ENCODE results near the gene MAD1L1.

Gene MAD1L1

DNA sequence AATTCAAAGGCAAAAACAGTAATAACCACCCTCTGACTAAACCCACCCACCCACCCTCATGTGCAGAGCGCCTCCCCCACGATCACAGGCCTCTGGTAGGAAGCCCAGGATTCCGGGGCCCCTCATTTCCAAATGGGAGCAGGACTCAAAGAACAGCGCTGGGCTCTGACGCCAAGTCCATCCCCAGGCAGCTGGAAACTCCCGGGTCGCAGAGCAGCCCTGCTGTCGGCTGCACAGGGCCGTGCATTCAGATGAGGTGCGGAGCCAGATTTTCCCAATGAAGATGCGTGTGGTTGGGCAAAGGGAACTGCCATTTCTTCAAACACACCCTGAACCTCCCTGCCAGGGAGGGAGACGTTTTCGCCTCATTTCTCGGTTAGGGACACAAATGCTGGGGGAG is 152.3 kb downstream of the MAD1L1 start:
- Histone ChIP-seq H3K36me3 (peaks cover 10% of the 10 kb centered on the region), H3K27ac (no peak overlapping the region), H3K4me1 (ENCODE audit: control insufficient read depth in 1 of 2, insufficient read depth in 1 of 2, low read depth in 1 of 2, low read length in 1 of 2) (peaks cover 16 to 19% of the 10 kb centered on the region in 2 experiments)

DNA sequence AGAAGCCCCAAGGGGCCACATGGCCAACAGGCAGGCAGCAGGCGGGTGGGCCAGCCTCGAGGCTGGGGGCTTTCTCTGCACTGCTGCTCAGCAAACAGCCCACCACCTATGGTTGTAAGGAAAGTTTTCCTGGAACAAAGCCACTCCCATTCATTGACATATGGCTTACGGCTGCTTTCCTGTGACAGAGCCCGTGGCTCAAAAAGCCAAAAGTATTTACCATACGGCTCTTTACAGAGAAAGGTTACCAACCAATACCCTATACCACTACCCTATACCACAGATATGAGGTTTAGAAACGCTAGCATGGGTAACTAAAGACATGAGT is 152.7 kb downstream of the MAD1L1 start:
- TF ChIP-seq, protein P1, sequence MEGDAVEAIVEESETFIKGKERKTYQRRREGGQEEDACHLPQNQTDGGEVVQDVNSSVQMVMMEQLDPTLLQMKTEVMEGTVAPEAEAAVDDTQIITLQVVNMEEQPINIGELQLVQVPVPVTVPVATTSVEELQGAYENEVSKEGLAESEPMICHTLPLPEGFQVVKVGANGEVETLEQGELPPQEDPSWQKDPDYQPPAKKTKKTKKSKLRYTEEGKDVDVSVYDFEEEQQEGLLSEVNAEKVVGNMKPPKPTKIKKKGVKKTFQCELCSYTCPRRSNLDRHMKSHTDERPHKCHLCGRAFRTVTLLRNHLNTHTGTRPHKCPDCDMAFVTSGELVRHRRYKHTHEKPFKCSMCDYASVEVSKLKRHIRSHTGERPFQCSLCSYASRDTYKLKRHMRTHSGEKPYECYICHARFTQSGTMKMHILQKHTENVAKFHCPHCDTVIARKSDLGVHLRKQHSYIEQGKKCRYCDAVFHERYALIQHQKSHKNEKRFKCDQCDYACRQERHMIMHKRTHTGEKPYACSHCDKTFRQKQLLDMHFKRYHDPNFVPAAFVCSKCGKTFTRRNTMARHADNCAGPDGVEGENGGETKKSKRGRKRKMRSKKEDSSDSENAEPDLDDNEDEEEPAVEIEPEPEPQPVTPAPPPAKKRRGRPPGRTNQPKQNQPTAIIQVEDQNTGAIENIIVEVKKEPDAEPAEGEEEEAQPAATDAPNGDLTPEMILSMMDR (IDR thresholded peaks at IDR 0.05), result no peak
- Histone ChIP-seq H3K4me1 (ENCODE audit: control insufficient read depth in 1 of 2, insufficient read depth in 1 of 2, low read depth in 1 of 2, low read length in 1 of 2) (peaks cover 16 to 19% of the 10 kb centered on the region in 2 experiments), H3K9me3 (no peaks in the 10 kb centered on the region), H3K4me3 (ENCODE audit: low read depth in 1 of 2, low read length in 1 of 2) (no peak overlapping the region), H3K27me3 (no peaks in the 10 kb centered on the region), H3K27ac (no peak overlapping the region), H3K36me3 (peaks cover 10% of the 10 kb centered on the region)

More for the DNA sequence above, 152.3 kb downstream of the MAD1L1 start:
- no peaks in the 10 kb centered on the region for H3K27me3 ChIP-seq
- H3K9me3 ChIP-seq, result no peaks in the 10 kb centered on the region
- TF ChIP-seq, protein P1 (IDR thresholded peaks at IDR 0.05), result no peak
- H3K4me3 ChIP-seq (ENCODE audit: low read depth in 1 of 2, low read length in 1 of 2), result no peak overlapping the region

DNA sequence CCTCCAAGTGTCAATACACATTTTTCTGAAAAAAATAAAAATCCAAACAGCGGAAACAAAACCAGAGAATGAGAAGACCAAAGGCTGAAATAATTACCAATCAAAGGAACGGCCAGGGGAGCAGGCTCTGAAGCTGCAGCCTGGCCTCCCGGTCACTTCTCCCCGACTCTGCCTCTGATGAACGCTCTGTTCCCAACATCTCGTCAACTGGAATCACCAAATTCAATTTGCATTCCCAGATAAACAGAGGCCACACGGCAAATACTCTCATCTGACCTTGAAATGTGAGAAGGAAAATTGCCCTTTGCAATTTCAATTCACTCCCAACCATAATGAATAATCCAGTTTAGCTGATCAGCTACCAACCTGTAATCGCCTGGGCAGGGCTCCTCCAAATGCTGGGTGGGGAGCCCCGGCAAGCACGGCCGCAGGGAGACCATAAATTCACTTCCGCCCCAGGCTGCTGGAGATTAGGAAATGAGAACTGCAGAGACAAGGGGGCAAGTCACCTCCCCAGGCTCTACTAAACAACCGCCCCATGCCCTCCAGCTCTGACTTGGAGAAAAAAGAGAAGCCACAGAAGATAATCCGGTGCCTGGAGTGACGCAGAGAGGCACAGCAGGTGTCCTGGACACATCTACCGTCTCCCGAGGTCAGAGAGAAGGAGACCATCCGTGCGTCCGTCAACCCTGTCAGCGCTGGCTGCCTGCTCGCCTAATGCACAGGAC is 153.2 kb downstream of the MAD1L1 start:
- TF ChIP-seq, protein P1 (IDR thresholded peaks at IDR 0.05), result no peak
- no peaks in the 10 kb centered on the region for H3K9me3 ChIP-seq
- H3K27ac ChIP-seq, result no peak overlapping the region
- no peaks in the 10 kb centered on the region for H3K27me3 ChIP-seq
- H3K36me3 ChIP-seq, result peaks cover 10% of the 10 kb centered on the region
- H3K4me1 ChIP-seq (ENCODE audit: control insufficient read depth in 1 of 2, insufficient read depth in 1 of 2, low read depth in 1 of 2, low read length in 1 of 2), result peaks cover 16 to 23% of the 10 kb centered on the region in 2 experiments
- no peak overlapping the region for H3K4me3 ChIP-seq (ENCODE audit: low read depth in 1 of 2, low read length in 1 of 2)

DNA sequence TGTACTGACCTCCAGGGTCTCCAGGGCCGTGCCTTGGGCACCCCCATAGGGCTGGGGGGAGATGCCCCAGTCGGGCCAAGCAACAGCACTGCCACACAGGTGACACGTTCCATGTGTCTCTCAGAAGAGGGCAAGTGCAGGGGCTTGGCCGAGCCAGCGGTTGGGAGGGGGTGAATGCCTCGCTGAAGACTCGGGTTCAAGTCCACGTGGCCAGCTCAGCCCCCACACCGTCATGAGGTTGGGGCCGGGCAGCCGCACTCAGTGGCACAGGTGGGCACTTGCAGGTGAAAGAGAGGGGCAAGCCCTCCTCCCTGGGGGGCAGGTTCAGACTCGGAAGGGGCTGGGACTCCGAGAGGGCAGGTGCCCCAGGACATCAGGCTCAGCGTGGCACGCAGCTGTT is 153.8 kb downstream of the MAD1L1 start:
- no peak overlapping the region for H3K4me3 ChIP-seq (ENCODE audit: low read depth in 1 of 2, low read length in 1 of 2)
- no peaks in the 10 kb centered on the region for H3K9me3 ChIP-seq
- H3K36me3 ChIP-seq, result peaks cover 10% of the 10 kb centered on the region
- no peak overlapping the region for H3K27ac ChIP-seq
- H3K27me3 ChIP-seq, result no peaks in the 10 kb centered on the region
- TF ChIP-seq, protein P1 (IDR thresholded peaks at IDR 0.05), result no peak
- H3K4me1 ChIP-seq (ENCODE audit: control insufficient read depth in 1 of 2, insufficient read depth in 1 of 2, low read depth in 1 of 2, low read length in 1 of 2), result peaks cover 16 to 24% of the 10 kb centered on the region in 2 experiments

DNA sequence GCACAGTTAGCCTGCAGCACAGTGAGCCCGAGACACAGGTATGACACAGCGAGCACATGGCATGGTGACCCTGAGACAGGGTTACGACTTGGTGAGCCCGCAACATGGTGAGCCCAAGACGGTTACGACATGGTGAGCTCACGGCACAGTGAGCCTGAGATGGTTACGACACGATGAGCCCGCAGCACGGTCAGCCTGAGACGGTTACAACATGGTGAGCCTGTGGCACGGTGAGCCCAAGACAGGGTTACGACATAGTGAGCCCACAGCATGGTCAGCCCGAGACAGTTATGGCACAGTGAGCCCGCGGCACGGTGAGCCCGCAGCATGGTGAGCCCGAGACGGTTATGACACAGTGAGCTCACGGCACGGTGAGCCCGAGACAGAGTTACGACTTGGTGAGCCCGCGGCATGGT is 156.1 kb downstream of the MAD1L1 start:
- no peaks in the 10 kb centered on the region for H3K27me3 ChIP-seq
- peaks cover 16 to 24% of the 10 kb centered on the region in 2 experiments for H3K4me1 ChIP-seq (ENCODE audit: control insufficient read depth in 1 of 2, insufficient read depth in 1 of 2, low read depth in 1 of 2, low read length in 1 of 2)
- H3K27ac ChIP-seq, result no peak overlapping the region
- no peak overlapping the region for H3K4me3 ChIP-seq (ENCODE audit: low read depth in 1 of 2, low read length in 1 of 2)
- TF ChIP-seq, protein P1 (IDR thresholded peaks at IDR 0.05), result no peak
- H3K36me3 ChIP-seq, result no peaks in the 10 kb centered on the region
- H3K9me3 ChIP-seq, result no peaks in the 10 kb centered on the region
